ENCODE results near the gene UACA.
"Not testable (repeated sequence)": the region's sequence is repeated elsewhere in the genome, so short reads cannot be mapped to it uniquely, and the experiment has no call there.

Gene UACA, protein sequence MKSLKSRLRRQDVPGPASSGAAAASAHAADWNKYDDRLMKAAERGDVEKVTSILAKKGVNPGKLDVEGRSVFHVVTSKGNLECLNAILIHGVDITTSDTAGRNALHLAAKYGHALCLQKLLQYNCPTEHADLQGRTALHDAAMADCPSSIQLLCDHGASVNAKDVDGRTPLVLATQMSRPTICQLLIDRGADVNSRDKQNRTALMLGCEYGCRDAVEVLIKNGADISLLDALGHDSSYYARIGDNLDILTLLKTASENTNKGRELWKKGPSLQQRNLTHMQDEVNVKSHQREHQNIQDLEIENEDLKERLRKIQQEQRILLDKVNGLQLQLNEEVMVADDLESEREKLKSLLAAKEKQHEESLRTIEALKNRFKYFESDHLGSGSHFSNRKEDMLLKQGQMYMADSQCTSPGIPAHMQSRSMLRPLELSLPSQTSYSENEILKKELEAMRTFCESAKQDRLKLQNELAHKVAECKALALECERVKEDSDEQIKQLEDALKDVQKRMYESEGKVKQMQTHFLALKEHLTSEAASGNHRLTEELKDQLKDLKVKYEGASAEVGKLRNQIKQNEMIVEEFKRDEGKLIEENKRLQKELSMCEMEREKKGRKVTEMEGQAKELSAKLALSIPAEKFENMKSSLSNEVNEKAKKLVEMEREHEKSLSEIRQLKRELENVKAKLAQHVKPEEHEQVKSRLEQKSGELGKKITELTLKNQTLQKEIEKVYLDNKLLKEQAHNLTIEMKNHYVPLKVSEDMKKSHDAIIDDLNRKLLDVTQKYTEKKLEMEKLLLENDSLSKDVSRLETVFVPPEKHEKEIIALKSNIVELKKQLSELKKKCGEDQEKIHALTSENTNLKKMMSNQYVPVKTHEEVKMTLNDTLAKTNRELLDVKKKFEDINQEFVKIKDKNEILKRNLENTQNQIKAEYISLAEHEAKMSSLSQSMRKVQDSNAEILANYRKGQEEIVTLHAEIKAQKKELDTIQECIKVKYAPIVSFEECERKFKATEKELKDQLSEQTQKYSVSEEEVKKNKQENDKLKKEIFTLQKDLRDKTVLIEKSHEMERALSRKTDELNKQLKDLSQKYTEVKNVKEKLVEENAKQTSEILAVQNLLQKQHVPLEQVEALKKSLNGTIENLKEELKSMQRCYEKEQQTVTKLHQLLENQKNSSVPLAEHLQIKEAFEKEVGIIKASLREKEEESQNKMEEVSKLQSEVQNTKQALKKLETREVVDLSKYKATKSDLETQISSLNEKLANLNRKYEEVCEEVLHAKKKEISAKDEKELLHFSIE (N-terminal part only)

DNA sequence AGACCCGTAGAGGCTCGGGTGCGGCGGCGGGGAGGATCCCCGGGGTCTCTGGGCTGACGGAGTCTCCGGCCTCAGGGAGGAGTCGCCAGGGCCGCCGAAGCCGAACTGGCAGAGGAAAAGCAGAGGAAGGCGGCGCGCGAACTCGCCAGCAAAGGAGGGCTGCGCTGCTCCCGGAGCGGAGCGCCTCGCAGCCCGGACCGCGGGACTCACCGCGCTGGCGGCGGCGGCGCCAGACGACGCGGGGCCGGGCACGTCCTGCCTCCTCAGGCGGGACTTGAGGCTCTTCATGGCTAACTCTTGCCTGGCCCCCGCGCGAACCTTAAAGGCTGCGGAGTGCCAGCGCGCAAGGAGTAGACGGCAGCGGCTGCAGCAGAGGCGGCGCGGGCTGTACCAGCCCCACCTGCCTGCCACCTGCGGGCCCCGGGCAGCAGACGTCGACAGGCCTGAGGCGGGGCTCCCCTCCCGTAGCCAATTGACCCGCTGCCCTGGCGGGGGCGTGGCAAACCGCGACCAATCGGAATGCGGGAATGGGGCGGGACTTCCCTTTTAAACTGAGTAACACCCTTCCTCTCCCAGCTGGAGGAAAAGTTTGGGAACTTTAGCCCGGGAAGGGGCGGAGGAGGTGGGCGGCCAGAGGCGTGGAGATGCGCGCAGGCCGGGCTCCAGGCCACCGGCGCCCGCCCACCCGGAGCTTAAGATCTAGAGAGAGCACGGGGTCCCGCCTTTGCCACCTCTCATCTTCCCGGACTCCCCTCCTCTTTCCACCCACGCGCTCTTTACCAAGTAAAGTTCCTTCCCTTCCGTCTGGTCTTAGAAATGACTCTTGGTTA lies at the start of gene UACA:
Gene UACA, minus strand, starts transcription at position 439 of the 830 bp plus-strand sequence. Its CDS starts 151 bp downstream, at position 288.
- peak; percentile 99 for DNase-seq (ENCODE audit: low spot score)

DNA sequence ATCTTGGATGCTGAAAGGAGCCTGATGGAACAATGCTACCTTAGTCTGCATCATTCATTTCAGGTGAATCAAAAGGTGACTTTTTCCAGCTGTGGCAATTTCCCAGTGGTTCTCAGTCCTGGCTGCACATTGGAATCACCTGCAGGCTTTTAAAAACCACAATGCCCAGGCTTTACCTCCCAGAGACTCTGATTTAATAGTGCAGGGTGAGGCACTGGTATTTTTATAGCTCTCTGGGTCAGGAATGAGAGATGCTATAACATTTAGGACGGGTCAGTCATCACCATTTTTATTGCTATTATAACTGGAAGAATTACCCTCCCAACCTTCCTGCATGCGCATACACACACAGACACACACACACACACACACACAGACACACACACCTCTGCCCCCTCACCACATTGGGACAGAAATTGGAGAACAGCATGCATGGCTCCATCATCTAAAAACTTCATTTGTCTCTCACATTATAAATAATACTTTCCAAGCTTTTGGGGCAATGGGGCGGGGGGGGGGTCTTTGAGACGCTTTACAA lies 49.5 kb upstream of the UACA start:
- DNase-seq (ENCODE audit: low spot score) = no peak

DNA sequence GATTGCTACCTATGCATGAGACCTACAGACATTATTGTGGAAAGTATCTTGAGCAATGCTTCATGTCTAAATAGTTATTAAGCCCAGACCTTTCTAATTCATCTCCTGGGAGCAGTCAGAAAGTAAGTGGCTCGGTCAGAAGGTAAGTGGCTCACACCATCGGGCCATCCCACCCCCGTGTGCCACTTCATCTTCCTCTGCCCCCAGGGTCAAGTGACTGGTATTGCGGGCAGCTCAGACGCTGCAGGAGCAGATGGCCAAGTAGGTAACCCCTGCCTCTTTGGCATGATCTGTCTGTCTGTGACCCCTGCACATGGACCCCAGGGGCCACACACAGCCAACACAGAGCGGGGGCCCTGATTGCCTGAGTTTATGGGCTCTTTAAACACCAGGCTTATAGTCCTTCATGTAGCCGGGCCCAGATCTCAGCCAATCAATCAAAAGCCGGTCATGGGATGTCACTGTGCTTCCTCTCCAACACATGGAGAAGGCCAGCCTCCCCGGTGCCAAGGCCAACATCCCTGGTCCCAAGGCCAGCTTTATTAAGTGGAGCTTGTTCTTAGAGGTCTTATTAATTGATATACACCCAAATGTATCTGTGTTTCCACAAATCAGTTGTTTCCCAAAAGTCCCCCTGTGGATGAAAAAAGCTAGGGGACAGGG lies 47.7 kb upstream of the UACA start:
- DNase-seq (ENCODE audit: low spot score) = no peak

DNA sequence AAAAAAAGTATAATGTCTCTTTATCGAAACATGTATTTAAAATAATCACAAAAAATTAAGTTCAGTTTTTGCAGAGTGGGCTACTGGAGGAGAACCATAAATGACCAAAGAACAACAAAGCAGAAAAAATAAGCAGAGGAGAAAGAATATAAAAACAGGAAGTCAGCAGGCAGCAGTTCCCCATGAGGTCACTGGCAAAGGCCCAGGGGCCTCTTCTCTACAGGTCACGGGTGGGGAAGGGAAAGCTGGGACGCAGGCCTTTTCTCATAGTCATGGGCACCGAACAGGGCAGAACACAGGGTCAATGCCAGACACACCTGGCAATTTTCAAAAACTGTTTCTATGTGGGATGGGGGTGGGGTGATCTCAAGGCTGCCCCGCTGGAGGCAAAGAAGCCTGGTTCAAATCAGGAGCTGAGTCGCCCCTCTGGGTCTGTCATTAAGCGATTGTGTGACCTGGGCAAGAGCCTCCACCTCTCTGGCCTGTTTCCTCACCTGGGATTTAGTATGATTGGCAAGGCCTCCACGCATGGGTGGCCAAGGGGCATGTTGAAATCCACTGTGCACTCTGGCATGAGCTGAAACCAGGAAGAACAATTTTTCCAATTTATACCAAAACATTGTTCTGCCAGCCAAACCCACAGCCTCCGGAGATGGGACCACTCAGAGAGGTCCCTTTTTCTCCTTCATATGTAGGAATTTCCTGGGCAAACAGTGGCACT lies 43.8 kb upstream of the UACA start:
- DNase-seq (ENCODE audit: low spot score) = no peak

DNA sequence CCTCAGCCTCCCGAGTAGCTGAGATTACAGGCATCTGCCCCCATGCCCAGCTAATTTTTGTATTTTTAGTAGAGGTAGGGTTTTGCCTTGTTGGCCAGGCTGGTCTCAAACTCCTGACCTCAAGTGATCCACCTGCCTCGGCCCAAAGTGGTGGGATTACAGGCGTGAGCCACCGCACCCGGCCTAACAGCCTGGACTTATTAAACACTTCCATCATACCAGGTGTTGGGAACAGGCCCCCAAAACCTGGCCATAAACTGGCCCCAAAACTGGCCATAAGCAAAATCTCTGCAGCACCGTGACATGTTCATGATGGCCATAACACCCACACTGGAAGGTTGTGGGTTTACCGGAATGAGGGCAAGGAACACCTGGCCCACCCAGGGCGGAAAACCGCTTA lies 41.0 kb upstream of the UACA start:
- not testable (repeated sequence) for DNase-seq (ENCODE audit: low spot score)

DNA sequence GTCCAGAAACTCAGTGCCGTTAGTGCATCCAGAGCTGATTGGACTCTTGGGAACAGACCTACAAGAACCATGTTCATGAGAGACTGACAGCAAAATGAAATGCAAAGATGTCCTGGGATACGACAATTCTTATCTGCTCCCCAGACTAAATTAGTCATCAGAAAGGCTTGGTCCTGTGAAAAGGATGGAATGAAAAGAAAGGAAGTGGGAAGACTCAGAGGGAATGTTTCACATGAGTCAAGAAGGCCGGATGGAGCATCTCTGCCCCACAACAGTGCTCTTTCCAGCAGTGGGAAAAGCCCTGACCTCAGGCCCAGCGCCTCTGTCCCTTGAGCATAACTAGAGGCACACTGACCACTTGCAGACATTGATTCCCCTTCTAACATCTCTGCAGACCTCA lies 39.3 kb upstream of the UACA start:
- no peak for DNase-seq (ENCODE audit: low spot score)

DNA sequence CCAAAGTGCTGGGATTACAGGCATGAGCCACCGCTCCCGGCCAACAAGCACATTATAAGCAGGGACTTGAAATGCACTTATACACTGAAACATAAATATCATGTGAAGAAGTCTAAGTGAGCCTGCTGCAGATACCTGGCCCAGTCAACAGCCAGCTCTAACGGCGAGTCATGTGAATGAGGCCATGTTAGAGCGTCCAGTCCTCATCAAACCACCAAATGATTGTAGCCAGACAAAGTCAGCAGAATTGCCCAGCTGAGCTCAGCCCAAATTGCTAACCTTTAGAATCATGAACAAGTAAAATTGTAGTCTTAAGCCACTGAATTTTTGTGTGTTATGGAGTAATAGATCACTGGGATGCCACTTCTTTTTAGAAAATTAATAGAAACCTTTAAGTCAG lies 37.8 kb upstream of the UACA start:
- no peak for DNase-seq (ENCODE audit: low spot score)

DNA sequence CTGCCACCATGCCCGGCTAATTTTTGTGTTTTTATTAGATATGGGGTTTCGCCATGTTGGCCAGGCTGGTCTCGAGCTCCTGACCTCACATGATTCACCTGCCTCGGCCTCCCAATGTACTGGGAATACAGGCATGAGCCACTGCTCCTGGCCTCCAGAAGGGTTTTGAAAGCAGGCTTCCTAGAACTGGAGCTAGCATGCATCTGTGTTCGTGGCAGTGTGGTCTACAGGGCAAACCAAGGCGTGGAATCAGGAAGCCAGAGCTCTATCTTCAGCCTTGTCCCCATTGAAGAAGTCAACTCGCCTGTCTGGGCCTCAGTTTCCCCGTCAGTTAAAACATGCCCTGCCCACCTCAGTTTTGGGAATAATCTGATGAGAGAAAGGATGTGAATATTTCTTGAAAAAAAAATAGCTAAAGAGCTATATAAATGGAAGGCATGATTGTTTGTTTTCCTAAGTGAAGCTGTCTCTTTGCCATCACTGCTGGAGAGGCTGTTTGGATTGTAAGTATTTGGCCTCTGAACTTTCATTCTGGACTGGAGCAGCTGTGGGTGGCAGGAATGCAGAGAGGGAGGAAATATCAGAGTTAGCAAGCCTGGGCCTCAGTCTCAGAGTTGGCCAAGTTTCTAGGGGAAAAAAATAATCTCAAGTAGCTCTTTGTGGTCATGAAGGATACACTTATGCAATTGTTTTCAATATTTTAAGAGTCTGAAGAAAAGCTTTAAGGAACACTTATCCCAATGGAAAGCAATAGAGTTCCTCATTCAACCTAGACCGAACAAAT lies 36.5 kb upstream of the UACA start:
- no peak for DNase-seq (ENCODE audit: low spot score)

DNA sequence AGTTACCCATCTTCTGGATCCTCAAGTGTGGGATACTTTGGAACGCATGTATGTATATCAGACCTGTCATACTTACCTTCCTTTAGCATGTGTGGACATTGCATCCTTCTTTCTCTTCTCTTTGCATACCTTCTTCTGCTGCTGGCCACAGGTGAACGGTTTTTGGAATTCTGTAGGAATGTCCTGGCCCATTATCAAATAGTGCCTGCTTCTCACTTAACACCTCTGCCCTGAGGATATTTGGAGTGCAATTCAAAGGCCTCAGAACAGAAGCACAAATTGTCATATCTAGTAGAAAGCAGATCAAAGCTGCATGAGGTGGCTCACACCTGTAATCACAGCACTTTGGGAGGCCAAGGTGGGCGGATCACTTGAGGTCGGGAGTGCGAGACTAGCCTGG lies 34.1 kb upstream of the UACA start:
- no peak for DNase-seq (ENCODE audit: low spot score)

DNA sequence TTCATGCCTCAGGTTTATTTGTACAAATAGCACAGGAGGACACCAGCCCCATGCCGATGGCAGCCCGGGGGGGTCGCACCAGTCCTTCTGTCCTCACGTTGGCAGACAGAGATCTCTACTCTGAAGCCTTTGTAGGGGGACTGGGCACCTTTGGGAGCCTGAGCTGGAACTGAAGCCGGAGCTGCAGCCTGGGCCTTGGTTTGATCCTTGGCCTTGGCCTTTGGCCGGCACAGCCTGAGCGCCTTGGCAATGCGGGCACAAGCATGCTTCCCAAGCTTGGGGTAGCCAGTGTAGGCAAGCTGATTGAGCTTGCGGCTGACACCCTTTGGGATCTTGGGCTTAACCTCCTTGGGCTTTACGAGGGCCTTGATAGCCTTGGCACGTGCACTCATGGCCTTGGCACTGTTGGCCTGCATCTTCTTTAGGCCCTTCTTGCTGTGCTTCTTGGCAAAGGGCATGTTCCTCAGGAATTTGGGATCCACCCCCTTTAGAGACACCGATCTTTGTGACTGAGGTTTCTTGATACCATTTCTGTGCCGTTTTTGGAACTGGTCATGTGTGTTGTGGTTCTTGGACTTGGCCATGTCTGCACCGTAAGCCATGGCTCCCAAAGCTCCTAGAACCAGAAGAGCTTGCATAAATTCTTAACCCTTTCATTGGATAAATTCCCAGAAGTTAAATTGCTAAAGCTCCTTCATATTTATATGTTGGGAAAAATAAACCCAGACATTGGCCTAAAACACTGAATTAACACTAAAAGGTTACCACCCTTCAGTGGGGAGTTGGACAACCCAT lies 33.4 kb upstream of the UACA start:
- DNase-seq (ENCODE audit: low spot score) = no peak

DNA sequence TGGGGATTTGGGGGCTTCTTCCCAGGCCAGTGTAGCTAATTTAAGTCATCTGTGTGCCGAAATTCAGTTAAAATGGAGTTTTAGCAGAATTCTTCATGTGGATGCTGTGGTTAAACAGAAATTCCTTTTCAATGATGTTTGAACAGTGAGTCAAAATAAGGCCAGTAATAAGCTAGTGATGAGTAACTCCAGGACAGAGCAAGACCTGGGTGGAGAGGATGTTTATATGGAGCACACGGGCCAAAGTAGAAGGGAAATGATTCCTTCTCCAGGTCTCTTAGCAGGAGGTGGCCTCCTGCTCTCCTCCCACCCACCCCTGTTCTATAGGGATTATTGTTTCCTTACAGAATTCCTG lies 31.9 kb upstream of the UACA start:
- no peak for DNase-seq (ENCODE audit: low spot score)

DNA sequence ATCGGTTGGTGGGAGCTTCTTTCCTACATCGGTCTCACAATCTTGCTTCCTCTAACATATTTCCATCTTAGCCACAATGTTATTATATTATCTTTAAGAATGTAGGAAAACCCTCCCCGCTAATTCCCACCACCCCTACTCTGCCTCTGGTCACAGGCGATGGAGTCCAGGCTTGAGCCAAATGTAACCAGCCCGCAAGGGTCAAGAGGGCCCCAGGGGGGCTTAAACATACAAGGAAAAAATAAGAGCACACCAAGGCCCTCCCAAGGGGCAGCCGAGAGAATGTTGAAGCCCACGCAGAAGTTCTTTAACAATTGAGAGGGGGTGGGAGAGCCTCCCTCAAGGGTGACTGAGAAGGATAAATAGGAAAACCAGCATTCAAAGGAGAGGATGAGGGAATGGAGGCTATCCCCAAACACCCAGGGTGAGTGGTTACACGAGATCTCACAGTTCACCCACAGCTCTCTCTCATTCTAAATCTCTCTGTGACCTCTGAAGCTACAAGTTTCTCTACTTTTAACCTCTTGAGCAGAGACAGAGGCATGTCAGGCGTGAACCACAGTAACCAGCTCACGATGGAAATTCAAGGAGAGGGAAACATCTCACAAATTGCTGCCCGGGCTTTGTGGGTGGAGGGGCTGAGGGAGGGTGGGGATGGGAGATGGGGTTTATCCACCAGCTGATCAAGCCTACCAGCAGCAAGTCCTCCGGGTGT lies 31.4 kb upstream of the UACA start:
- no peak for DNase-seq (ENCODE audit: low spot score)

DNA sequence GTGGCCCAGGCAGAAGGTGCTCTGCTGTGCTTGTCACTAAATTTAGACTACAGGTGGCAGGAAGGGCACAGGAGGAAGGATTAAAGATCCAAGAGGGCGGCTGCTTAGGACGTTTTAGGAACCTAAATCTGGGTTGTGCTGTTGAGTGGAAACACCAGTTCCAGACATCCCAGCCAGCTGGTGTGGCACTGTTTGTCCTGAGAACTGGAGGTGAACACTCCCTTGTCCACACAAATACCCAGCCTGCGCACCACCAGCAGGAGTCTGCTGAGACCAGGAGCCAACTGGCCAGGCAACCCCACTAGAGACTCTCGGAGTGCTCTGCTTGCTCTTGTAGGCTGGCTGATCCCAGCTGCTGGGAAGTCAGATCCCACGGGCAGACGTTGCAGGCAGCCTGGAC lies 30.3 kb upstream of the UACA start:
- DNase-seq (ENCODE audit: low spot score) = no peak

DNA sequence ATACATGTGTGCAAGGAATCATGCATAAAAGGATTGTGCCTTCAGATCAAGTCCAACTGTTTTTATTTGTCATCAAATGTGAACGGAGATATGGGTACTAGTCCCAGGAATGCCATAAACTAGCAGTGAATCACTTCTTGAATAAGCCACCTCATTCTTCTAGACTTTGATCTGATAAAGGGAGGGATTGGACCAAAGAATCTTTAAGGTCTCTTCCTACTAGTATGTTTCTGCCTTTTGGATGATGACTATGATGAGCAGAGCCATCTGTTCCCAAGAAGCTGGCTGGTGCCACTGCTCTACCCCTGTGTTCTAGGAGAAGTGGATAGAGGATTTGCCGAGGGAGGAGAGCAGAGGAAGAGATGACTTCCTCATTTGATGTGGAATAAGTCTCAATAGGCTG lies 28.8 kb upstream of the UACA start:
- no peak for DNase-seq (ENCODE audit: low spot score)

DNA sequence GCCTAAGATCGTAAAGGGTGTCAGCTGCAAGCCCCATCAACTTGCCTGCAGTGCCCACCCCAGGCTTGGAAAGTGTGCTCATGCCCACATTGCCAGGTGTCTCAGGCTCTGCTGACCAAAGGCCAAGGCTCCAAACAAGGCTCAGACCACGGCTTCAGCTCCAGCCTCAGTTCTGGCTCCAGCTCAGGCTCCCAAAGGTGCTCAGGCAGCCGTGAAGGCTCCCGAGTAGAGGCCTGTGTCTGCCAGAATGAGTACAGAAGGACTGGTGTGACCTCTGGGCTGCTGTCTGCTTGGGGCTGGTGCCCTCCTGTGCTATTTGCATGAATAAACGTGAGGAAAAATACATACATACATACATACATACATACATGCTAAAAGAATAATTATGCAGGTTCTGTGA lies 27.9 kb upstream of the UACA start:
- DNase-seq (ENCODE audit: low spot score) = no peak

DNA sequence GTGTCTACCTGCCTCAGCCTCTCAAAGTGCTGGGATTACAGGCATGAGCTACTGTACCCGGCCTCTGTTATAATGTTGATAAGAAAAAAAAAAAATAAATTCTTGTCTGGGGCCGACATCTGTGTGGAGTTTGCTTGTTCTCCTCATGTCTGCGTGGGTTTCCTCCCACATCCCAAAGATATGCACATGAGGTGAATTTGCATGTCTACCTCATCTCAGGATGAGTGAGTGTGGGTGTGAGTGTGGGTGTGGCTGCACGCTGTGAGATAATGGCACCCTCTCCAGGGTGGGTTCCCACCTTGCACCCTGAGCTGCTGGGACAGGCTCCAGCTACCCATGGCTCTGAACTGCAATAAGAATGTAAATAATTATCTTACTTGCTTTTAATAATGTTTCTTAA lies 25.9 kb upstream of the UACA start:
- no peak for DNase-seq (ENCODE audit: low spot score)

DNA sequence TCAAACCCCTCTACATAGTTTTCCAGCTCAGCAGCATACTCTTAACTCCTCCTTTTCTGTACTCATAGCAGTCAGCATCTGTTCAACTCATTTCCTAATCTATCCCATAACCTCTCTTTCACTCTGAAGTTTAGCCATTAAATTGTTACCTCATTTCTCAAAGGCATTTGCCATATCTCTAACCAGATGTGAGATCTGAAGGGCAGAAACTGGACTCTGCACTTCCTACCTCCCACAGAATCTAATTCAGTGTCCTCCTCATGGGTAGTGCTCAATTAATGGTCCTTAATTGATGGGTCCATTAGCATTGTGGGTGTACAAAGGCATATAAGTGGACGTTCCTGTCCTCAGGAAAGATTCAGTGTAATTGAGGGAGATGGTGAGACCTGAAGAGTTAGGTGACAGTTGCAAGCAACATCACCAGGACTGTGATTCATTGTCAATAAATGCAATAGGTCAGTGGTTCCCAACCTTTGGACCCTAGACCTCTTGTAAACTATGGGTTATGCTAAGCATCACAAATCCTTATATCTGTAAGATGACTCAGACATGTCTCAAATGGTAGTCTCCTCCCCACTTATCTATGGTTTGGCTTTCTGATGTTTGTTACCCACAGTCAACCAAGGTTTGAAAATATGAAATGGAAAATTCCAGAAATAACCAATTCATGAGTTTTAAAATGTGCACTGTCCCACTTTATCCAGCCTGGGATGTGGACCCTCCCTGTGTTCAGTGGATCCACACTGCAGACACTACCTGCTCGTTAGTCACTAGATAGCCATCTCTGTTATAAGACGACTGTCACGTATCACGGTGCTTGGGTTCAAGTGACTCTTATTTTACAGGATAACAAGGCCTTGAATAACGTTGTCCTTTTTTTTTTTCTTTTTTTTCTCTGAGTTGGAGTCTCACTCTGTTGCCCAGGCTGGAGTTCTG lies 25.0 kb upstream of the UACA start:
- no peak for DNase-seq (ENCODE audit: low spot score)
